Epithelial cell of proximal tubule (primary cell): ENCODE measurements around the gene DLK1. TPM values are rescaled to one million over a fixed set of nuclear protein-coding genes. Genes with fewer than 3 reads are reported as not detected.

ENCODE experiments used
- DNase-seq: peaks from one replicate; pipeline ENCODE4 v3.0.0-alpha.2; 2011; ENCODE audit warnings: low read depth
- H3K4me3 ChIP-seq: 2 replicates; pipeline ENCODE4 v1.5.1; 2011; ENCODE audit warnings: low read depth, mild to moderate bottlenecking, low read length
- total RNA-seq: library from RNA; depleted of rRNA; stranded (reverse); fragments of >200 nt; gene quantifications from 2 replicates; pipeline ENCODE4 v1.2.3, GENCODE V29; 2015
- TF ChIP-seq, protein P1 (sequence below): conservative IDR thresholded peaks from 2 replicates; pipeline ENCODE4 v1.5.1; 2012; ENCODE audit warnings: low read depth, mild to moderate bottlenecking, low read length

DLK1 gene
- total RNA-seq, 1 donor from 2014 or later = not detected

GRCh38 chr14:100786576-100787219, 60.0 kb downstream of the DLK1 start:
- no peak for DNase-seq
- TF ChIP-seq, protein P1, sequence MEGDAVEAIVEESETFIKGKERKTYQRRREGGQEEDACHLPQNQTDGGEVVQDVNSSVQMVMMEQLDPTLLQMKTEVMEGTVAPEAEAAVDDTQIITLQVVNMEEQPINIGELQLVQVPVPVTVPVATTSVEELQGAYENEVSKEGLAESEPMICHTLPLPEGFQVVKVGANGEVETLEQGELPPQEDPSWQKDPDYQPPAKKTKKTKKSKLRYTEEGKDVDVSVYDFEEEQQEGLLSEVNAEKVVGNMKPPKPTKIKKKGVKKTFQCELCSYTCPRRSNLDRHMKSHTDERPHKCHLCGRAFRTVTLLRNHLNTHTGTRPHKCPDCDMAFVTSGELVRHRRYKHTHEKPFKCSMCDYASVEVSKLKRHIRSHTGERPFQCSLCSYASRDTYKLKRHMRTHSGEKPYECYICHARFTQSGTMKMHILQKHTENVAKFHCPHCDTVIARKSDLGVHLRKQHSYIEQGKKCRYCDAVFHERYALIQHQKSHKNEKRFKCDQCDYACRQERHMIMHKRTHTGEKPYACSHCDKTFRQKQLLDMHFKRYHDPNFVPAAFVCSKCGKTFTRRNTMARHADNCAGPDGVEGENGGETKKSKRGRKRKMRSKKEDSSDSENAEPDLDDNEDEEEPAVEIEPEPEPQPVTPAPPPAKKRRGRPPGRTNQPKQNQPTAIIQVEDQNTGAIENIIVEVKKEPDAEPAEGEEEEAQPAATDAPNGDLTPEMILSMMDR = no peak
- no peak overlapping the region for H3K4me3 ChIP-seq

- no peak for DNase-seq
- H3K4me3 ChIP-seq = no peak overlapping the region
- TF ChIP-seq, protein P1 = no peak
These were observed 61.0 kb downstream of the DLK1 start for GRCh38 chr14:100787659-100788058.

Other genes with a start within 250 kb of the DLK1 start
- 0.51 and 1.4 TPM in 2 replicates for gene BEGAIN, start 139.5 kb upstream of the DLK1 start, total RNA-seq
- 7.2 and 26.0 TPM in 2 replicates for gene MEG3, start 99.2 kb downstream of the DLK1 start, total RNA-seq
- gene RTL1, start 176.8 kb downstream of the DLK1 start, total RNA-seq = 0.06 TPM in 1 of 2 replicates, not detected in the other